ENCODE measurements around the gene LHB.

LHB gene

GRCh38 chr19:48987323-48987722 lies 29.6 kb downstream of the LHB start:
- TF ChIP-seq, protein P1, sequence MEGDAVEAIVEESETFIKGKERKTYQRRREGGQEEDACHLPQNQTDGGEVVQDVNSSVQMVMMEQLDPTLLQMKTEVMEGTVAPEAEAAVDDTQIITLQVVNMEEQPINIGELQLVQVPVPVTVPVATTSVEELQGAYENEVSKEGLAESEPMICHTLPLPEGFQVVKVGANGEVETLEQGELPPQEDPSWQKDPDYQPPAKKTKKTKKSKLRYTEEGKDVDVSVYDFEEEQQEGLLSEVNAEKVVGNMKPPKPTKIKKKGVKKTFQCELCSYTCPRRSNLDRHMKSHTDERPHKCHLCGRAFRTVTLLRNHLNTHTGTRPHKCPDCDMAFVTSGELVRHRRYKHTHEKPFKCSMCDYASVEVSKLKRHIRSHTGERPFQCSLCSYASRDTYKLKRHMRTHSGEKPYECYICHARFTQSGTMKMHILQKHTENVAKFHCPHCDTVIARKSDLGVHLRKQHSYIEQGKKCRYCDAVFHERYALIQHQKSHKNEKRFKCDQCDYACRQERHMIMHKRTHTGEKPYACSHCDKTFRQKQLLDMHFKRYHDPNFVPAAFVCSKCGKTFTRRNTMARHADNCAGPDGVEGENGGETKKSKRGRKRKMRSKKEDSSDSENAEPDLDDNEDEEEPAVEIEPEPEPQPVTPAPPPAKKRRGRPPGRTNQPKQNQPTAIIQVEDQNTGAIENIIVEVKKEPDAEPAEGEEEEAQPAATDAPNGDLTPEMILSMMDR (IDR thresholded peaks at IDR 0.05), result no peak

DNA sequence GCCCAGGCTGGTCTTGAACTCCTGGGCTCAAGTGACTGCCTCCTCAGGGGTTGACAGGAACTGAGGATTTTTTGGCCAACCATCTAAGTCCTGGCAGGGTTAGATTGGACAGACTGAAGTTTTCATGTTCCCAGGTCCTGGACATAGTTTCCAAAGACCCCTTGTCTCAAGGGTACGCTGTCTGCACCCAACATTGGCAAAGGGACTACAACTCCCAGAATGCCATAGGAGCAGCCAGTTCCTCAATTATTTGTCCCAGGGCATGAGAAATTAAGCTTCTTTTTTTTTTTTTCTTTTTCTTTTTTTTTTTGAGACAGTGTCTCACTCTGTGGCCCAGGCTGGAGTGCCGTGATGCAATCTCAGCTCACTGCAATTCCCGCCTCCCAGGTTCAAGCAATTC lies 30.7 kb downstream of the LHB start:
- TF ChIP-seq, protein P1 (IDR thresholded peaks at IDR 0.05), result no peak

- TF ChIP-seq, protein P1 (IDR thresholded peaks at IDR 0.05), result no peak
These were observed 31.2 kb downstream of the LHB start for GRCh38 chr19:48985711-48986110.

DNA sequence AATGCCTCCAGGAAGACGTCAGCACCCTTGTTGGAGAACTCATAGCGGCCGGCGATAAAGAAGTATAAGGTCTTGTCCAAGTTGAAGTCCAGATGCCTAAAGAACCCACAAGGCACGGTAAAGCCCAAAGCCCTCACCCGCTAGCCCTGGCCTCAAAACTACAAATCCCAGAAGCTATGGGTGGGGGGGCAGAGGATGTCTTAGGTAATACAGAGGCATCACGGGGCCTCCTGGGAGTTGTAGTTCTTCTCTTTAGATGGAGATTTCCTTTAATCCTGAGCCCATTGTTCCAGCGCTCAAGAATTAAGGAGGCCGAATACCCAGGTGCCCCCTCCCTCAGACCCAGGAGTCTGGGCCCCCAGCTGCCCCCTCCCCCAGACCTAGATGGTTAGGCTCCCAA lies 34.6 kb downstream of the LHB start:
- TF ChIP-seq, protein P1 (IDR thresholded peaks at IDR 0.05), result no peak

DNA sequence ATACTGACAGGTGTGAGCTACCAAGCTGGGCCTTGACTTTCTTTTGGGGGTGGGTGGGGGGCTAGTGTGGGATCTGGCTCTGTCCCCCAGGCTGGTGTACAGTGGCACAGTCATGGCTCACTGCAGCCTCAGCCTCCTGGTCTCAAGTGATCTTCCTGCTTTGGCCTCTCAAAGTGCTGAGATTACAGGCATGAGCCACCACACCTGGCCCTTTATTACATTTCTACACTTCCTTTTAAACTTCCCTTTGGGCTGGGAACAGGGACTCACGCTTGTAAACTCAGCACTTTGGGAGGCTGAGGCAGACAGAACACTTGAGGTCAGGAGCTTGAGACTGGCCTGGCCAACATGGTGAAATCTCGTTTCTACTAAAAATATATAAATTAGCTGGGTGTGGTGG lies 39.8 kb downstream of the LHB start:
- TF ChIP-seq, protein P1 (IDR thresholded peaks at IDR 0.05), result no peak

DNA sequence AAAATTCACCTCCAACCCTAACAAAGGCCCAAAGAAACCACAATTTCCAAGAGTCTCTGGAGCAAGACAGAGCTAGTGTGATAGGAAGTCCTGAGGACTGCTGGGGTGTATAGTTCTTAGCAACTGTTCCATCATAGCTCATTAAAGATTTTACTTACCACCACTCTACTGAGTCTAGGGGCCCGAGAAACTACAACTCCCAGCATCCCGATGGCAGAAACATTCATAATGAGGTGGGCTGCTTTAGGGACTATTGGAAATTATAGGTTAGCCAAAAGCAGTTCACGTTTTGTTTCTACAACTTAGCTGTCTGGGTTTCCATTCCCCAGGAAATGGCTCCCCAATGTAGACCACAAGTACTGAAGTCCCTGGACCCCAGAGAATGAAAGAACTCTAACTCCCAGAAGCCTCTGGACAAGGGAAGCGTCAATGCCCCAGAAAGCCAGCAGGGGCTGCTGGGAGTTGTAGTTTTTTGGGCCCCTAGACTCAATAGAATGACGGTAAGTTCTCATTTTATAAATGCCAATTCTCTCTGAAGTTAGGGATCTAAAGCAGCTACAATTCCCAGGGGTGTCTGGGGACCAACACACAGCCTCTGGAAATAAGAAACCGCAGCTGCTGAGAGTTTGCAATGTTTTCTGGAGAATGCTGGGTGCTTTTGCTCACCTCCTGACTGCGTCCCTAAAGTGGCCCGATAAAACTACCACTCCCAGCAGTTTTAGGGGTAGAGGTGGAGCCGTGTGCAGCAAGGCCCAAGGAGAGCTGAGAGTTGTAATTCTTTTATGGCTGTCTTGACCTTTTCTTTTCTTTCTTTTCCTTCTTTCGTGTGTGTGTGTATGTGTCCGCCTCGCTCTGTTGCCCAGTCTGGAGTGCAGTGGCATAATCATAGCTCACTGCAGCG lies 40.7 kb downstream of the LHB start:
- TF ChIP-seq, protein P1 (IDR thresholded peaks at IDR 0.05), result no peak

GRCh38 chr19:48970923-48971395 lies 45.9 kb downstream of the LHB start:
- TF ChIP-seq, protein P1 (IDR thresholded peaks at IDR 0.05), result peak; percentile 70

All from LNCAP (cell line).